WERI-Rb-1 (cell line): ENCODE data around the gene UNC80.

Experiments used
- DNase-seq: peaks from one replicate; pipeline ENCODE4 v3.0.0-alpha.2; 2020
- H3K27ac ChIP-seq: fragments of 250-450 bp; sonication (Bioruptor Pico); 2 replicates; pipeline ENCODE4 v1.5.1; 2020; ENCODE audit warnings: mild to moderate bottlenecking, moderate library complexity
- H3K27me3 ChIP-seq: fragments of 250-450 bp; sonication (Bioruptor Pico); 2 replicates; pipeline ENCODE4 v1.5.1; 2021; ENCODE audit warnings: mild to moderate bottlenecking, low read depth, moderate library complexity; ENCODE audit not compliant: insufficient read depth, severe bottlenecking
- H3K36me3 ChIP-seq: fragments of 250-450 bp; sonication (Bioruptor Pico); 2 replicates; pipeline ENCODE4 v1.5.1; 2020; ENCODE audit warnings: mild to moderate bottlenecking, moderate library complexity
- H3K4me3 ChIP-seq: 2 replicates; pipeline ENCODE4 v1.5.1; 2011; ENCODE audit warnings: low read depth, mild to moderate bottlenecking, control low read depth, low read length
- H3K9me3 ChIP-seq: fragments of 250-450 bp; sonication (Bioruptor Pico); 2 replicates; pipeline ENCODE4 v1.5.1; 2021; ENCODE audit warnings: mild to moderate bottlenecking, moderate library complexity; ENCODE audit not compliant: severe bottlenecking
- CTCF ChIP-seq: IDR thresholded peaks from 2 replicates; pipeline ENCODE4 v1.5.1; 2011; ENCODE audit warnings: low read depth, mild to moderate bottlenecking, control low read depth, inconsistent platforms, low read length

The UNC80 gene

DNA sequence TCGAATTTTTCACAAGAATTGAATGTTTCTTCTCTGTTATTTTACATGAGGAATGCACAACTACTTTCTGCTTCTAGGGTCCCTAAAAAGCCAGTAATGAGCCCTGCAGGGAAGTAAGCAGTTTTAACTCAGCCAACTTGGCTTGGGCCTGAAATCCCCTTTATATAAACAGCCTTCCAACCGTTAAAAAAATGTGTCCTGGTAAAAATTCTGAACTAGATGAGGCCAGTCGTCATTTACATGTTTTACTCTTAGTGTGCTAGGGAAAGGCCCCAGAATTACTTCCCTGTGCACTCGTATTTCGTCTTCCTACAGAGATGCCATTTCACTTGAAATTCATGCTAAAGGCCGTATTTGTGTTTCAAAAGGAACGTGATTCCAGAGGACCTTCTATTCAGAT, 188.4 kb downstream of the UNC80 start:
- no peak for DNase-seq
- no peak overlapping the region for H3K4me3 ChIP-seq
- H3K36me3 ChIP-seq = no peaks in the 10 kb centered on the region
- H3K27me3 ChIP-seq = no peaks in the 10 kb centered on the region
- H3K27ac ChIP-seq = no peak overlapping the region
- TF ChIP-seq CTCF = no peak
- no peaks in the 10 kb centered on the region for H3K9me3 ChIP-seq

DNA sequence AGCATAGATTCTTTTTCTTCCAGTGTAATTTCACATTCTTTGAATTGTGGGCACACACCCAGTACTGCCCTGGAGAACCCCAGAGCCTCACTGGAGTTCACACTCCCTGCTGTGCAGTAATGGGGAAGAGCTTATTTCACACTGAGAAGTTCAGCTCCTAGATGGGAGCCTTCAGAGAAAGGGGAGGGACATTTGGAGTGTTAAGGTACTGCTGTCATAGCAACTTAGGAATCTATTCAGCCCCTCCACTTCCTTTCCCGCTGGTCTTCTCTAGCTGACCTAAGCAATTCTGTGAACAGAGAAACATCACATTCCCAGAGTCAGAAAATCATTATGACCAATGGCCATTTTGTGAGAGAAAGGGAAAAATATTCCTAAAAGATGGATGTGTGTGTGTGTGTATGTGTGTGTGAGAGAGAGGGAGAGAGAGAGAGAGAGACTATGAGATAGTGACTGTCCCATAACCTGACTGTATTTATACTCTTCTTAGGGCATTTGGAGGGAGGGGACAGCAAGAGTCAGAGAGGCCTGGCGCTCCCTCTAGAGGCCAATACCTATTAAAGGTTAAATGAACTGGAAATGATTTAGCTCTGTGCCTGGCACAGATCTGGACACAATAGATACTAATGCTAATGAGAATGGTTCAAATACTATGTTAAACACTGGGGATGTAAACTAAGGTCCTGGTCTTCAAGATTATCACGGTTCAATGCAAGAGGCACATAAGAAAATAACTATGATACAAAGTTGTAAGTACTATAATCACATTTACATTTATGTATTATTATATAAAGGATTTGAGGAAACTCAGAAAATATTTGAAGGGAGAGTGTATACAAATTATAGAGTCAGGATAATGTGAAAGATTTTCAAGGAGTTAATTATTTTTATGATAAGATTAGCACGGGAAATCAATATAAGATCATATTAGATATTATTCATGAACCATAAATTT, 189.3 kb downstream of the UNC80 start:
- H3K36me3 ChIP-seq = no peaks in the 10 kb centered on the region

DNA sequence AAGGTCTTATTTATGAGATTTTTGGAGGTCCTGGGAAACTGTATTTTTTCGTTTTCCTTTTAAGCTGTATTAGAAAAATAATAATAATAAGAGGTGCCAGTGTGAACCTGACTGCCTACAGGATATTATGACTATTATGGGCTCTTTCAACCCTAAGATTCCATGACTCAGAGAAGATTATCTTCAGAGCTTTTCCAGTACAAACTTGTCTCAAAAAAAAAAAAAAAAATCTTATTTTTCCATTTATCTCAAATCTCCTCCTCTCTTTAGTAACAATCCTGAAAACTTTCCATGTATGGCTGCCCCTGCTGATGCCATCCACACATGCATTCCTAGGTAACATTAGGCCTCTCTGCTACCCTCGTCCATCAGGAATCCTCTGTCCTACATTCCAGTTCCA, 194.1 kb downstream of the UNC80 start:
- DNase-seq = no peak
- H3K27me3 ChIP-seq = no peaks in the 10 kb centered on the region

More for the DNA sequence above, 189.3 kb downstream of the UNC80 start:
- DNase-seq = peak; percentile 54
- Histone ChIP-seq H3K9me3 (no peaks in the 10 kb centered on the region), H3K4me3 (no peak overlapping the region), H3K27ac (no peak overlapping the region), H3K27me3 (no peaks in the 10 kb centered on the region)
- peak; percentile 63 for TF ChIP-seq CTCF

GRCh38 chr2:209969692-209970091, 198.1 kb downstream of the UNC80 start:
- no peak for DNase-seq

More for the DNA sequence above, 194.1 kb downstream of the UNC80 start:
- Histone ChIP-seq H3K4me3 (no peak overlapping the region), H3K36me3 (no peaks in the 10 kb centered on the region), H3K27ac (no peak overlapping the region), H3K9me3 (no peaks in the 10 kb centered on the region)
- TF ChIP-seq CTCF = no peak

DNA sequence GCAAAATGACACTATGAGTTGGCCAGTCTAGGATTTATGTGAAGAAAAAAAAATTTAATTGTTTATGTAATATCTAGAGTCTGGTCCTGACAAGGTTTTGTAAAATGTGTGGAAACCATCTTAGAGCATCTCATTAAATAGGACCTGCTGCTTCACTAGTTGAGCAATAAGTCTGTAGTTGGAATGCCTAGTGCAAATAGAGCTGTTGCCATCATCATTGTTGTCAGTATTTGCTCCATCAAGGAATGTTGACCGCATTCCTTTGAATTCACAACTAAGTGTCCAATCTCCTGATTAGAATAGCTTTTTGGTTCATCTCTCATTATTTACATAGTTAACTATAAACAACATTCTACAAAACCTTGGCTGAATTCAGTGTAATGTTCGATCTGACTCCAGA, 198.6 kb downstream of the UNC80 start:
- no peak for DNase-seq
- Histone ChIP-seq H3K27me3 (no peaks in the 10 kb centered on the region), H3K4me3 (no peak overlapping the region), H3K27ac (no peak overlapping the region), H3K36me3 (no peaks in the 10 kb centered on the region), H3K9me3 (no peaks in the 10 kb centered on the region)
- no peak for TF ChIP-seq CTCF

More at GRCh38 chr2:209969692-209970091, 198.1 kb downstream of the UNC80 start:
- no peaks in the 10 kb centered on the region for H3K27me3 ChIP-seq
- H3K27ac ChIP-seq = no peak overlapping the region
- no peak for TF ChIP-seq CTCF
- H3K9me3 ChIP-seq = no peaks in the 10 kb centered on the region
- no peaks in the 10 kb centered on the region for H3K36me3 ChIP-seq
- no peak overlapping the region for H3K4me3 ChIP-seq
